Stimulated activated CD4-positive, alpha-beta T cell treated with anti-CD3 and anti-CD28 coated beads, Interleukin-4, amount 100 ng/mL, for 48 hours (primary cell): ENCODE data around the gene ZDHHC18.

ENCODE experiments used
- DNase-seq, 2 donors: peaks; one replicate each; pipeline ENCODE4 v3.0.0-alpha.2; 2020; ENCODE audit warnings: low read depth in 2 of 2

Gene ZDHHC18, protein sequence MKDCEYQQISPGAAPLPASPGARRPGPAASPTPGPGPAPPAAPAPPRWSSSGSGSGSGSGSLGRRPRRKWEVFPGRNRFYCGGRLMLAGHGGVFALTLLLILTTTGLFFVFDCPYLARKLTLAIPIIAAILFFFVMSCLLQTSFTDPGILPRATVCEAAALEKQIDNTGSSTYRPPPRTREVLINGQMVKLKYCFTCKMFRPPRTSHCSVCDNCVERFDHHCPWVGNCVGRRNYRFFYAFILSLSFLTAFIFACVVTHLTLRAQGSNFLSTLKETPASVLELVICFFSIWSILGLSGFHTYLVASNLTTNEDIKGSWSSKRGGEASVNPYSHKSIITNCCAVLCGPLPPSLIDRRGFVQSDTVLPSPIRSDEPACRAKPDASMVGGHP

DNA sequence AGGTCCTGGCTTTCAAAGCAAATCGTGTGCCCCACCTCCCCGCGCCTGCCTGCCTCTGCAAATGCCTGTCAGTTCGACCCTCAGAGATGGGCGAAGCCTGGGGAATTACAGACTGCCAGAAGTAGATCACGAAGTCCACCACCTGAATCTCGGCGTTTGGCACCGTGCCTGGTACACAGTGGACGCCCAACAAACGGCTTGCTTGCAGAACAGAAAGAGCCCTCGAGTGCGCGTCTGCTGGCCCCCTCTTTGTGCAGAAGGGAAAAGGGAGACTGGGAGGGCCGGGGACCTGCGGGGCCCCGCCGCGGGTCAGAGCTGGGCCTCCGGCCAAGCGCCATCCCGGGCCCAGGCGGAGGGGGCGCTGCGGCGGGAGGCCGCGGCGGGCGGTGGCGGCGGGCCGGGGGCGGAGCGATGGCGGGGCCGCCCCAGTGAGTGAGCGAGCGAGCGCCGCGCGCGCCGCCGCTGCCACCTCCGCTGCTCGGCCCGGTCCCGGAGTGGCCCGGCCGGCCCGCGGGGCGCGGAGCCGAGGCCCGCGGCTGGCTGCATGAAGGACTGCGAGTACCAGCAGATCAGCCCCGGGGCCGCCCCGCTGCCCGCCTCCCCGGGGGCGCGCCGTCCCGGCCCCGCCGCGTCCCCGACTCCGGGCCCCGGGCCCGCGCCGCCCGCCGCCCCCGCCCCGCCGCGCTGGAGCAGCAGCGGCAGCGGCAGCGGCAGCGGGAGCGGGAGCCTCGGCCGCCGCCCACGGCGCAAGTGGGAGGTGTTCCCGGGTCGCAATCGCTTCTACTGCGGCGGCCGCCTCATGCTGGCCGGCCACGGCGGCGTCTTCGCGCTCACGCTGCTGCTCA, at the start of gene ZDHHC18:
ZDHHC18 (plus strand) TSS at position 428 of the 845 bp plus-strand sequence; CDS start at position 545, 117 bp downstream.
- peak; percentile 57 to 62 for DNase-seq

DNA sequence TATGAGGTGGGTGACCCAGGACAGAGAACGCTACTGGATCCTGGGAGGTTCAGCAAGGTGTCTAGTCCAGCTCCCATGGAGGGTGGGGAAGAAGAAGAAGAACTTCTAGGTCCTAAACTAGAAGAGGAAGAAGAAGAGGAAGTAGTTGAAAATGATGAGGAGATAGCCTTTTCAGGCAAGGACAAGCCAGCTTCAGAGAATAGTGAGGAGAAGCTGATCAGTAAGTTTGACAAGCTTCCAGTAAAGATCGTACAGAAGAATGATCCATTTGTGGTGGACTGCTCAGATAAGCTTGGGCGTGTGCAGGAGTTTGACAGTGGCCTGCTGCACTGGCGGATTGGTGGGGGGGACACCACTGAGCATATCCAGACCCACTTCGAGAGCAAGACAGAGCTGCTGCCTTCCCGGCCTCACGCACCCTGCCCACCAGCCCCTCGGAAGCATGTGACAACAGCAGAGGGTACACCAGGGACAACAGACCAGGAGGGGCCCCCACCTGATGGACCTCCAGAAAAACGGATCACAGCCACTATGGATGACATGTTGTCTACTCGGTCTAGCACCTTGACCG, 47.3 kb upstream of the ZDHHC18 start:
- DNase-seq: no peak

DNA sequence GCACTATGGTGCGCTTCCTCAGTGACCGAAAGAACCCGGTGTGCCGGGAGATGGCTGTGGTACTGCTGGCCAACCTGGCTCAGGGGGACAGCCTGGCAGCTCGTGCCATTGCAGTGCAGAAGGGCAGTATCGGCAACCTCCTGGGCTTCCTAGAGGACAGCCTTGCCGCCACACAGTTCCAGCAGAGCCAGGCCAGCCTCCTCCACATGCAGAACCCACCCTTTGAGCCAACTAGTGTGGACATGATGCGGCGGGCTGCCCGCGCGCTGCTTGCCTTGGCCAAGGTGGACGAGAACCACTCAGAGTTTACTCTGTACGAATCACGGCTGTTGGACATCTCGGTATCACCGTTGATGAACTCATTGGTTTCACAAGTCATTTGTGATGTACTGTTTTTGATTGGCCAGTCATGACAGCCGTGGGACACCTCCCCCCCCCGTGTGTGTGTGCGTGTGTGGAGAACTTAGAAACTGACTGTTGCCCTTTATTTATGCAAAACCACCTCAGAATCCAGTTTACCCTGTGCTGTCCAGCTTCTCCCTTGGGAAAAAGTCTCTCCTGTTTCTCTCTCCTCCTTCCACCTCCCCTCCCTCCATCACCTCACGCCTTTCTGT, 46.0 kb upstream of the ZDHHC18 start:
- no peak for DNase-seq

DNA sequence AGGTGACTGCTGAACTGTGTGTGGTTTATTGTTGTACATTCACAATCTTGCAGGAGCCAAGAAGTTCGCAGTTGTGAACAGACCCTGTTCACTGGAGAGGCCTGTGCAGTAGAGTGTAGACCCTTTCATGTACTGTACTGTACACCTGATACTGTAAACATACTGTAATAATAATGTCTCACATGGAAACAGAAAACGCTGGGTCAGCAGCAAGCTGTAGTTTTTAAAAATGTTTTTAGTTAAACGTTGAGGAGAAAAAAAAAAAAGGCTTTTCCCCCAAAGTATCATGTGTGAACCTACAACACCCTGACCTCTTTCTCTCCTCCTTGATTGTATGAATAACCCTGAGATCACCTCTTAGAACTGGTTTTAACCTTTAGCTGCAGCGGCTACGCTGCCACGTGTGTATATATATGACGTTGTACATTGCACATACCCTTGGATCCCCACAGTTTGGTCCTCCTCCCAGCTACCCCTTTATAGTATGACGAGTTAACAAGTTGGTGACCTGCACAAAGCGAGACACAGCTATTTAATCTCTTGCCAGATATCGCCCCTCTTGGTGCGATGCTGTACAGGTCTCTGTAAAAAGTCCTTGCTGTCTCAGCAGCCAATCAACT, 45.2 kb upstream of the ZDHHC18 start:
- DNase-seq: no peak

DNA sequence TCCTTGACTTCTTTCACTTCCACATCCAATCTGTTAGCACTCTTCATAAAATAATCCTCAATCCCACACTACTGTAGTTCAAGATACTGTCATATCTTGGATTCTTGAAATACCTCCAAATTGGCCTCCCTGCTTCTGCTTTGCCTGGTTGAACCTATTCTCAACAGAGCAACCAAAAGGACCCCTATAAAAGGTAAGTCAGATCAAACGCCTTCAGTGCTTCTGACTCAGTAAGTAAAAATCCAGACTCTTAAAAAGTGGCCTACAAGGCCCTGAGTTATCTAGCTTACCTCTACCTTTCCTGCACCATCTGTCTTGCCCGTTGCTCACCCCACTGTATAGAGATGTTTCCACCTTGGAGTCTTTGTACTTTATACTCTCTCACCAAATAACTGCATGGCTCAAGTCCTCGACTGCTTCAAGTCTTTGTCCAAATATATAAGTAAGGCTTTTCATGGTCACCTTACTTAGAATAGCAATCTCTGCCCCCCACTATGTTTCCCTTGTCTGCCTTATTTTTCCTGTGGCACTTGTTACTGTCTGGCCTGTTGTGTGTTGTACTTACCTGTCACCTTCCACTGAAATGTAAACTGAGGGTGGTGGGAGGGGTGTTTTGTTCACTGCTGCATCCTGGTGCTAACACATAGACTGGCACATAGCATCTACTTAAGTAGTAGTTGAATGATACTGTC, 43.8 kb upstream of the ZDHHC18 start:
- no peak for DNase-seq

DNA sequence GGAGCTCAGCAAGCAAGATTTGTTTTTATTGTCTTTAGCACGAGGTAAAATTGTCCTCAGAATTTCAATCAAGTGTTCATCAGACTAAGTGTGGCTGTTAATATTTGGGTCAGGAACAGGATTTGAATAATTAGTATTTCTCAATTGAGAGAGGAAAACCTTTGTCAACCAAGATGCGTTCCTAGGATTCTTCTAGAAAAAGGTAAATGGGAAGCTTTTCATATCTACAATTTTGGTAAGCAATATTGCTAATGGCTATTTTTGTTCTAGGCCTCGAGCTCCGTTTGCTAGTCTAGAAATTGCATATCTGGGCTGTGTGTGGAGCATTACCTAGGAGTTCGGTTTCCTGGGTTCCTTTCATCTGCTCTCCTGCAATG, 42.9 kb upstream of the ZDHHC18 start:
- DNase-seq: no peak

DNA sequence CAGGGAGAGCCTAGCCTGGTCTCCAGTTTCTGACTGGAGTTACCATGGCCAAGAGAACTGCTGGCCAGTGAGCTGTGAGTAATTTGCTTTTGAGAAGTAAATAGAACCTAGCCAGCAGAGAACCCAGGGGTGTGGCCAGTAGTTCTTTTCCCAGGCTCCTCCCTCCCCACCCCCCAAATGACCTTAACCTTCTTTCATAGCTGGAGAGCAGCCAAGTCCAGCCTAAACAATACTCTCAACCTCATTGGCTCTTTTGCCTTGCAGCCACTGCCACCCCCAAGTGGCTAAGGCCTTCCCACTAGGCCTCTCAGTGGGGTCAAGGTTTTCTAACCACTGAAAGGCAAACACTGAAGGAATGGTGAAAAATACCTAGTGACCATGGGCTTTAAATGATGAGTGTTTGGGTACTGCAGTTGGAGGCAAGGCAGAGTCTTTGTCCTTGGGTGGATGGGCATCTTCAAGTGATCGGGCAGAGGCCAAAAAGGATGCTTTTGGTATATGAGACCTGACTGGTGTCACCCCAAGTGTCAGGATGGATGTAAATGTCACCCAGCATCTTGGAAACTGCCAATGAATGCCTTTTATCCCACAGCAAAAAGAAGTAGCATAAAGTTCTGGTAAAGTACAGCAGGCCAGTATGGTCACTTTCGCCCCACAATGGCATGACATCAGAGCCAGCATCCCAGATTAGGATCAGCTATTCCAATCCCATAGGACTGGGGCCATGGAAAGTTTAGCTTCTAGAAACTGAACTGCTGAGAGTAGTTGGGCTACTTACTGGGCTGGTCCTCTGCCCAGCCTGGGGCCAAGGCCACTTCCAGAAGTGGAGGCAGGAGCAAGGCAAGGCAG, 42.2 kb upstream of the ZDHHC18 start:
- no peak for DNase-seq

DNA sequence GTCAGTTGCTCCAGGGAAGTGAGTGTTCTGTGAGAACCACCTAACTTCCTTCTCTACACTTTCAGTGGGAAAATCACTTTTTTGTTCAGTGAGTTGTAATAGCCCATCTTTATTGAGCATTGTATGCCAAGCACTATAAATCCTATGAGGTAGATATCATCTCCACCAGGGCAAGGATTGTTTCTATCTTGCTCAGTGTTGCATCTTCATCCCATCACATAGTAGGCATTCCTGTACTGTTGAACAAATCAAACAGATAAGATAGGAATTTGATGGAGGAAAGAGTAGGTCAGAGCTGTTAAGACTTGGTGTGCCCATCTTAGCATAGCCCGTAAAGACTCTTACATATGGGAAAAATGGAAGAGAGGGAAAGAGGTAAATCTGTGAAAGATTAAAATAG, 41.6 kb upstream of the ZDHHC18 start:
- no peak for DNase-seq

DNA sequence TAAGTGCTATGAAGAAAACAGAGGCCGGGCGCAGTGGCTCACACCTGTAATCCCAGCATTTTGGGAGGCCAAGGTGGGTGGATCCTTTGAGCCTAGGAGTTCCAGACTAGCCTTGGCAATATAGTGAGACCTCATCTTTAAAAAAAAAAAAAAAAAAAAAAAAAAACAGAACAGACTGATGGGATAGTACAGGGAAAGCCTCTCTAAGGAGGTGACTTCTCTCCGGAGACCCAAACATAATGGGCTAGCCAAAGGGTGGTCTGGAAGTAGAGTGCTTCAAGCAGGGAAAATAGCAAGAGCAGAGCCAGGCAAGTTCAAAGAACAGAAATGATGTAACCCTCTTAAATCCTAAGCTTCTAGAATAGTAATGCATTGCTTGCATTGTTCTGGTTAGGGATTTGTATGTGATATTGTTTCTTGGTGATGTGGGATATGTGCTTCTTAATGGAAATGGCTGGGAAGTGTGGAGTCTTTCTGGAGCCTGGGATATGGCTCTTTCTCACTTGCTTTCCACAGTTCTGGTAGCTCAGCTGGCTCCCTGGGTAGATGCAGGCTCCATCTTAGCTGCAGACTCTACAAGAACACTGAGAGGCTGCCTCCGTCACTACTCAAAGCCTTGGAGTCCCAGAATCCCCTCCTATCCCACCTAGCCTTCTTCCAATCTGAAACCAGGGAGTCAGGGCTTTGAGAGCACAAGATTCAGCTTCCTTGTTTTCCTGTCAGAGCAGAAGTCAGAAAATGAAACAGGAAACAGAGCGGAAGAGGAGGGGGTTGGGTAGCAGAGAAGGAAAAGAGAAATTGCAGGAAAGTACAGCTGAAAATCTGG, 40.7 kb upstream of the ZDHHC18 start:
- no peak for DNase-seq

DNA sequence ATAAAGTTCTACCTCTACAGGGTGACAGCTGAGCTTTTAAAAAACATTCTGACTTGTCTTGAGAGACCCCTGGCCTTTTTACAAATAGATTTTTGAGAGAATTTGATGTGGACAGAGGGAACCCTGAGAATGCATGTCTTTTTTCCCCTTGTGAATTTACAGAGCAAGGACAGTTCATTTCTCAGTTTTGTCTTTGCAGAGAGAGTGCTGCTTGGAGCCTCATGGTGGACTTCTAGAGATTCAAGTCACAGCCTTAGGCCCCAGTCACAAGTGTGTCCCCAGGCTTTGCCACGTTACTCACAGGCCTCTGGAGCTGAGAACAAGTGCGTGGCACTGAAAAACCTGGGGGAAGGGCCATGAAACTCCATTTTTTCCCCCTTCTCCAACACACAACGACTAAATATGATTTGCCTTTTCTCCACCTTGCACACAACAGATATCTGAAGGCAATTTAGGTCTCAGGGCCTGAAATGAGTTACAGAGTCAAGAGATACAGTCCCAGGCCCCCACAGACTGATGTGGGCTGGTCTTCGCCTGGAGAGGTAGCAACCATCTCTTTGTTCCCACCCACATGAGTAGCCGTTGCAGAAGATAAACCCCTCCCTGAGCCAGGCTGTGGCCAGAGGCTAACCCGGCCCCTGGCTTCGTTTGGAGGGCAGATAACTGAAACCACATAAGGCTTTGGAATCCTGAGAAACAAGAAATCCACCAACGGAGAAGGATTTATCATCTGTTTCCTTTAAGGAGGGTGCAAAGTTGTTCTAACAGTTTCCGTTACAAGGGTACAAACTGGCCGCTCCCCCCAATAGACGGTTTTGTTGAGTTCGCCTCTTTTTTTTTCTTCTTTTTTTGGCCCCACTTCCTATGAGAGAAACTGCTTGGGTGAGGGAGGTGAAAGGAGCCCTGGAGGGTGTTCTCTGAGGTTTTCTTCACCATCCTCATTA, 39.8 kb upstream of the ZDHHC18 start:
- DNase-seq: peak in 1 of 2 donors; percentile 16

DNA sequence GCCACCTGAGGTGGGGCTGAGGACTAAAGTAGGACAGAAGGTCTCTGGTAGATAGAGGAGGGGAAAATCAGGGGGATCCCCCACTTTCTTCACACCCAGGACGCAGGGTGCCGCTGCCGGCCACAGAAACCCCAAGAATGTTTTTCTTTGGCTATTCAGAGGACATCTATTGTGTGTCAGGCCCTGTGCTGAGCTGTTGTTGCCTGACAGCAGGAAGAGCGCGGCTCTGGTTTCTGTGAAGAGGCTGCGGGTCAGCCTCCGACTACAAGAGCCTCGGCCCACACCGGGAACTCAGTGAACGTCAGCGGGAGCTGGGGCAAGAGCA, 39.1 kb upstream of the ZDHHC18 start:
- peak in 1 of 2 donors; percentile 58 for DNase-seq

DNA sequence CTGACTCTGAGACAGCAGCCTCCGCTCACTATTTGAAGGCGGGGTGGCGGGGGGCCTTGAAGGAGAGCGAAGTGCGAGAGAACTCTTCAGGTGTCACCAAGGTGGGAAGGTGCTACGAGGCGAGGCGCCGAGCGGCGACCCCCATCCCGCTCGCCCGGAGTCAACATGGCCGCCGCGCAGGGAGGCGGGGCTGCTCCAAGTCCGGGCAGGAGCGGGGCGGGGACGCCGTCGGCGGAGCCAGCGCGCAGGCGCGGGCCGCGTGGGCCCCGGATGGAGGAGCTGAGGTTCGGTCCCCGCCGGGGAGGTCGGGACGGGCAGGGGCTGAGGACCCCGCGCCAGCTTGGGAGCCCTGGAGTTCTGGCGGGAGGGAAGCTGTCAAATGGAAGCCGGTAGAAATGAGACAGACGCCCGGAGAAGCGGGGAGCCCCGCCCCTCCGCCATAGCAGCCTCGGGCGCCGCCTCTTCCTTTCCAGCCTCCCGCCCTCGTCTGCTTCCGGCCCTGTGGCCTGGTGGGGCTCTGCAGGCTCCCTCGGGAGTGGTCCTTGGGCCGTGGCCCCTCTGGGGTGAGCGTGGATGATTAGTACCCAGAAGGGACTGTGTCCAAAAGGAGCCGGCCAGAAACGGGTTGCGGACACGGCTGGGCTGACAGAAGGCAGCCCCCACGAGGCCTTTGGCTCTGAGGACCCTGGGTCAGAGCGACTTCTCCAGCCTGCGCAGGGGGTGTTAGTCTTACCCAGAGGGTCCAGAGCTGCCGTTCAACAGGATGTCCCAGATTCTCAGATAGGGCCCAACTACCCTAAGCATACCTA, 38.6 kb upstream of the ZDHHC18 start, which contains the start of gene PIGV:
PIGV (plus strand) TSS at position 245 of the 809 bp plus-strand sequence. CDS start 2,866 bp downstream, outside the sequence.
- DNase-seq: peak; percentile 82 to 88

DNA sequence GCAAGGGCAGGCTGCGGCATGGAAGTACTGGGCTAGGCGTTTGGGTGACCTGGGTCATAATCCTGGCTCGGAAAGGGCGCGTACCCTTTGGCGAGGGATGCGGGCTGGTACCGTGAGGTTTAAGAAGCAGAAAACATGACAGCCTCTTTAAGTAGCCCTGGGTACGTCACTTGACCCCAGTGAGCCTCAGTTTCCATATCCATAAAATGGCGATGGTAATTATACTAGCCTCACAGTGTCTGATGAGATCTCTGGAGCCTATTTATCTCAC, 38.0 kb upstream of the ZDHHC18 start:
- DNase-seq: no peak

DNA sequence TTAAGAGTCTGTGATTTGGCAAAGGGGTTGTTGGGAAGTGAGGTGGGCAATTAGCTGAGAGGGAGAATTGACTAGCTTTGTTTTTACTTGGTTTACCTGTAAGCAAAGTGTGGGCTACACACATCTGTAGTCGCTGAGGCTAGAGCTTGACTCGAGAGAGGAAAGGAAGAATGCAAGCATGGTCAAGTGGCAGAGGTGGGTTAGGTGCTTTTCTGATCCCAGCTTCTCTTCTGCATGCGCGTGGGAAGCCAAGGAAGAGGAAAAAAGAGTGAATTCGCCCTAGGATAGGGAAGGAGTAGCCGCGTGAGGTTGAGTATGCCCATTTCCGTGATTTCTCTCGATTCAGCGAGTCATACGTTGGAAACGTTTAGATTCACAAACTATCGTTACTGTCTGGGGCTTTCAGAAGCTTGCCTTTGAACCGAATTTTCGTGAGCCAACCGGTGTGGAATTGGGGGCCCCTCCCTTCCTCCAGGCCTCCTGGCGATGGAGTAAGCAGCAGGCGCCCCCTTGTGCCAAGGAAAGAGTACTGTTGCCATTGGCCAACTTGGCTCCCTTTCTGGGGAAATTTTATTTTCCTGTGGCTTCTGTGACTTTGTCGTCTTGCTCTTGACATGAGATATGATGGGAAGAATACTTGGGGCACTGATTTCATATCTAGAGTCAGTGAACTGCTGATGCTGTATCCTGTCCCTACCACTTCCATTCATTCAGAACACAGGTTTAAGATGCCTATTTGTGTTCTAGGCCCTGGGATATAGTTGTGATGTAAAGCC, 37.5 kb upstream of the ZDHHC18 start:
- peak; percentile 80 to 86 for DNase-seq

DNA sequence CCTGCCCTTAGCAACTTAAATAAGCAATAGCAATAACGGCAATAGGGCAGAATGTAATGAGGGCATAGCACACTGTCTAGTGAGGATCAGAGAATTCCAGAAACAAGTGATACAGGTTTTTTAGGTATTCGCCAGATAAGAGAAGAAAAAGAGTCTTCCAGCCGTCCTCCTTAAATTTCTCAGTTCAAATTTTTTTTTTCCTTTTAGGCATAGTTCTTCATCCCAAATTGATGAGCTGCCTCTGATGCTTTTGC, 36.9 kb upstream of the ZDHHC18 start:
- DNase-seq: no peak

DNA sequence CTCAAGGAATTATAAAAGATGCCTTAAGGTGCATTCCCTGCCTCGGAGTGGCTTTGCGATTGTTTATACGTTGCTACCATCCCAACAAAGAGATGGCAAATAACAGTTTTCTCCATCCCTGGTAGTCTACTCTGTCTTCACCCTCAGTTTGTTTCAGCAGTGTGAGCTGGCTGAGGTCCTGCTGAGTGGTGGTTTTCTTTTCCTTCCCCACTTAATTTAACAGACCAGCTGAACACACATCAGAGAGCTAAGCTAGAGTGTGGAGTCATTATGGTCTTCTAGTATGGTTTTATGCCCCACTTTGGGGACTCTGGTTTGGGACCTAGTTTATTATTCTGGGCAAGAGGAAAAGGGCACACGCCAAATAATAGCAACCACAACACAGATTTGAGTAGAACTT, 36.6 kb upstream of the ZDHHC18 start:
- no peak for DNase-seq

DNA sequence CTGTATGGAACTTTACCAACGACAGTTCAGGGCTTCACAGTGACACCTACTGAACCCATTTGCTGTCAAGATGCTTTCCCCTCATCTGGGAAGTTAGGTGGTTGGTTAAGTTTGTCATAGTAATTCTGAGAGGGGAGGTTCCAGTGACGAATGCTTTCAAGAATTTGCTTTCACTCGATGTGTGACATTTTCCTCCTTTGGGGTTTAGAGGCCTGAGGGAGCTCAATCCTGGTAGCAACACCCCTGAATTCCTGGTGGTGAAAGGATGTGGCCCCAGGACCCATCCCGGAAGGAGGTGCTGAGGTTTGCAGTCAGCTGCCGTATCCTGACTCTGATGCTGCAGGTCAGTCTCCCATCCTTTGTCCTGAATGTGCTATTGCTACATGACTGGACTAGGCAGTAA, 35.9 kb upstream of the ZDHHC18 start:
- peak in 1 of 2 donors; percentile 15 for DNase-seq
